ENCODE results near the gene H2BK1. TPM values are rescaled to one million over a fixed set of nuclear protein-coding genes. Genes with fewer than 3 reads are reported as not detected.

Gene H2BK1
- total RNA-seq, 2 experiments from 2014 or later: 0.76 TPM; not detected in 1

GRCh38 chr7:151174246-151175046 lies 35.8 kb downstream of the H2BK1 start:
- peaks cover 30% of the 10 kb centered on the region for H3K27me3 Mint-ChIP-seq (ENCODE audit: low read depth)
- no peak overlapping the region for H3K4me3 Mint-ChIP-seq
- DNase-seq: peak; percentile 36
- H3K4me1 Mint-ChIP-seq (ENCODE audit: low read depth): peaks cover 8% of the 10 kb centered on the region
- no peaks in the 10 kb centered on the region for H3K9me3 Mint-ChIP-seq (ENCODE audit: insufficient read depth)
- ATAC-seq: no peak
- CTCF ChIA-PET: interaction anchor here (0.7 to 1.1 kb wide), 3 partner anchors 51 to 70 kb away, joined by 3 read pairs; no protein-coding TSS in a partner anchor
- H3K27ac Mint-ChIP-seq: no peak overlapping the region
- POLR2A ChIA-PET: interaction anchor here (0.6 kb wide), 1 partner anchor 8 kb away, joined by 3 read pairs; no protein-coding TSS in a partner anchor
- H3K36me3 Mint-ChIP-seq (ENCODE audit: low read depth): no peaks in the 10 kb centered on the region

- Mint-ChIP-seq H3K36me3 (ENCODE audit: low read depth) (no peaks in the 10 kb centered on the region), H3K9me3 (ENCODE audit: insufficient read depth) (no peaks in the 10 kb centered on the region), H3K4me1 (ENCODE audit: low read depth) (peaks cover 9% of the 10 kb centered on the region), H3K27ac (no peak overlapping the region), H3K27me3 (ENCODE audit: low read depth) (peaks cover 38% of the 10 kb centered on the region), H3K4me3 (no peak overlapping the region)
- ChIA-PET CTCF (interaction anchor here (0.6 to 1.0 kb wide), 2 partner anchors 34 to 816 kb away, joined by 3 read pairs; no protein-coding TSS in a partner anchor), POLR2A (no interaction called here)
- ATAC-seq (no peak), DNase-seq (no peak)
Observed at GRCh38 chr7:151173386-151174245, 36.7 kb downstream of the H2BK1 start.

GRCh38 chr7:151172273-151173141 lies 37.8 kb downstream of the H2BK1 start:
- peaks cover 43% of the 10 kb centered on the region for H3K27me3 Mint-ChIP-seq (ENCODE audit: low read depth)
- peaks cover 13% of the 10 kb centered on the region for H3K4me1 Mint-ChIP-seq (ENCODE audit: low read depth)
- peak; percentile 83 for DNase-seq
- POLR2A ChIA-PET: no interaction called here
- peak; percentile 74 for ATAC-seq
- no peaks in the 10 kb centered on the region for H3K36me3 Mint-ChIP-seq (ENCODE audit: low read depth)
- no peaks in the 10 kb centered on the region for H3K9me3 Mint-ChIP-seq (ENCODE audit: insufficient read depth)
- H3K27ac Mint-ChIP-seq: no peak overlapping the region
- CTCF ChIA-PET: interaction anchor here (0.6 to 1.3 kb wide), 12 partner anchors 9 to 815 kb away, joined by 3 to 12 read pairs (median 4); no protein-coding TSS in a partner anchor
- H3K4me3 Mint-ChIP-seq: no peak overlapping the region

- peak overlapping the region; percentile 5 for H3K4me3 Mint-ChIP-seq
- H3K4me1 Mint-ChIP-seq (ENCODE audit: low read depth): peaks cover 13% of the 10 kb centered on the region
- CTCF ChIA-PET: interaction anchor here (1.2 to 2.8 kb wide), 6 partner anchors 11 to 94 kb away, joined by 3 to 18 read pairs (median 4); no protein-coding TSS in a partner anchor
- DNase-seq: no peak
- H3K9me3 Mint-ChIP-seq (ENCODE audit: insufficient read depth): no peaks in the 10 kb centered on the region
- POLR2A ChIA-PET: no interaction called here
- H3K36me3 Mint-ChIP-seq (ENCODE audit: low read depth): no peaks in the 10 kb centered on the region
- ATAC-seq: no peak
- H3K27ac Mint-ChIP-seq: no peak overlapping the region
- peaks cover 51% of the 10 kb centered on the region for H3K27me3 Mint-ChIP-seq (ENCODE audit: low read depth)
Observed at GRCh38 chr7:151168787-151169162, 41.5 kb downstream of the H2BK1 start.

DNA sequence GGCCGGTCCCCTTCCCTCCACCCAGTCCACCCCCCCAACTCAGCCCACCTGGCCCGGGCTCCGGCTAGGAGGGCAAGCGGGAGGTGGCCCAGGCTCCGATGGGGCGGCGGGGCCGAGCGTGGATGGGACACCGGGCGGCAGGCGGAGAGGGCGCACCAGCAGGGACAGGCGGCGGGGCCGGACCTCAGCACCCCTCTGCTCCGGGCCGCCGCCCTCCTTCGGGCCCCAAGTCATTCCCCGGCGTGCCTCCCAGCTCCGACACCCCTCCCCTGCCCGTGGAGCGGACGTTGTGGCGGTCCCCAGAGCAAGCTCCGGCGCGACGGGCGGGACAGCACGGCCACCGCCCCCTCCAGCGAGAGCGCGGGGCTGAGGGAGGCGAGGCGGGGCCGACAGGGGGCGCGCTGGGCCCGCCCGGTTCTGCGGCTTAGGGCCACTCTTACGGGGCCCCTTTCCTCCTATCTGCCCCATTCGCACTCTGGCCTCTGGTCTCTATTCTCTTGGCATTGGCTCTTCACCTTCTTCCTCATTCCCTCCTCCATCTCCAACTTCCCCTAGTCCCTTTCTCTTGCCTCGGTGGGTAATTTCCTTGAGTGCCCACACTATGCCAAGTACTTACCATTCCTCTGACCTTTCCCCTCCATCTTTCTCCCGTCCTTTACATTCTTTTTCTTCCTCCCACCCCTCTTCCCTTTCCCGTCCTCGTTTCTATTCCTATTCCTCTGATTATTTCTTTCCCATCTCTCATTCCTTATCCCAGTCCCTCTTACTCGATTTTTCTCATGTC lies 42.1 kb downstream of the H2BK1 start:
- Mint-ChIP-seq H3K27ac (no peak overlapping the region), H3K27me3 (ENCODE audit: low read depth) (peaks cover 48% of the 10 kb centered on the region), H3K9me3 (ENCODE audit: insufficient read depth) (no peaks in the 10 kb centered on the region), H3K4me3 (peak overlapping the region; percentile 5), H3K4me1 (ENCODE audit: low read depth) (peaks cover 13% of the 10 kb centered on the region), H3K36me3 (ENCODE audit: low read depth) (no peaks in the 10 kb centered on the region)
- POLR2A ChIA-PET: no interaction called here
- peak; percentile 68 for DNase-seq
- peak; percentile 83 for ATAC-seq
- CTCF ChIA-PET: interaction anchor here (0.9 to 2.8 kb wide), 8 partner anchors 11 to 95 kb away, joined by 3 to 18 read pairs (median 3); no protein-coding TSS in a partner anchor

DNA sequence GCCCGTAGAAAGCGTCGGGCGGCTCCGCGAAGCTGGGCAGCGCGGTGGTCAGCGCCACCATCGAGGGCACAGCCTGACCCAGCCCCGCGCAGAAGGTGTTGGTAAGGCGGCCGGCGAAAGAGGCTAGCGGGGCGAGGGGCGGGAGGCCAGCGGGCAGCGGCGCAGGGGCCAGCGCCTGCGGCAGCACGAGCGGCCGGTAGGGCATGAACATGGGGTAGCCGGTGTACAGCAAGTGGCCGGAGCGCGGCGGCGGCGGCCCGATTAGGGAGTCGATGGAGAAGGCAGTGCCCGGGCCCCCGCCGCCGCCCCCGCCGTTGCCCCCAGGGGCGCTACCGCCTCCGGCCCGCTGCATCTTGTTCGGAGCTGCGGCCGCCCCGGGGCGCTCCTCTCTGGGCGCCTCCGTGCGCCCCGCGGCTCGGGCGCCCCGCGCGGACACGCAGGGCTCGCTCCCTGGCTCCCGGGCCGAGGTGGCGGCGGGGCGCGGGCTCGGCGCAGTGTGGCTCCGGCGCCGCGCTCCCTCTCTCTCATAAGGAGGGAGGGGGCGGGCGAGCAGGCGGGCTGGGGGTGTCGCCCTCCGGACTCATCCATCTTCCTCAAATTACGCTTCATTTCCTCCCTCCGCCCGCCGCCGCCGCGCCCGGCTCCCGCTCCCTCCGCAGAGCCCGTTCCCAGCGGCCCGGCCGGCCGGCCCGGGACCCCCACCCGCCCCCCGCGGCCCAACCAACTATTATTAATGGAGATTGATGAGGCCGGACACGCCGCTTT lies 42.9 kb downstream of the H2BK1 start, which contains the start of gene GBX1:
GBX1 (minus strand) TSS at position 498 of the 765 bp plus-strand sequence; CDS start at position 352, 146 bp downstream.
- DNase-seq: no peak
- no peaks in the 10 kb centered on the region for H3K36me3 Mint-ChIP-seq (ENCODE audit: low read depth)
- peak; percentile 45 for ATAC-seq
- H3K9me3 Mint-ChIP-seq (ENCODE audit: insufficient read depth): no peaks in the 10 kb centered on the region
- H3K27me3 Mint-ChIP-seq (ENCODE audit: low read depth): peaks cover 41% of the 10 kb centered on the region
- H3K4me3 Mint-ChIP-seq: peak within 1 kb of the TSS; percentile 5
- no peak within 1 kb of the TSS for H3K27ac Mint-ChIP-seq
- POLR2A ChIA-PET: no interaction called here
- CTCF ChIA-PET: interaction anchor here (0.9 to 2.8 kb wide), 10 partner anchors 10 to 95 kb away, joined by 3 to 18 read pairs (median 3); no protein-coding TSS in a partner anchor
- H3K4me1 Mint-ChIP-seq (ENCODE audit: low read depth): peaks cover 8% of the 10 kb centered on the region

GRCh38 chr7:151166629-151167196 lies 43.6 kb downstream of the H2BK1 start:
- CTCF ChIA-PET: interaction anchor here (0.6 to 3.5 kb wide), 11 partner anchors 10 to 145 kb away, joined by 3 to 16 read pairs (median 3); no protein-coding TSS in a partner anchor
- Mint-ChIP-seq H3K27me3 (ENCODE audit: low read depth) (peaks cover 35% of the 10 kb centered on the region), H3K36me3 (ENCODE audit: low read depth) (no peaks in the 10 kb centered on the region), H3K27ac (no peak overlapping the region), H3K4me3 (no peak overlapping the region), H3K4me1 (ENCODE audit: low read depth) (peaks cover 5% of the 10 kb centered on the region), H3K9me3 (ENCODE audit: insufficient read depth) (no peaks in the 10 kb centered on the region)
- no peak for DNase-seq
- POLR2A ChIA-PET: interaction anchor here (0.6 to 0.7 kb wide), 3 partner anchors 68 to 1389 kb away, joined by 3 to 5 read pairs (median 3); no protein-coding TSS in a partner anchor
- ATAC-seq: no peak

DNA sequence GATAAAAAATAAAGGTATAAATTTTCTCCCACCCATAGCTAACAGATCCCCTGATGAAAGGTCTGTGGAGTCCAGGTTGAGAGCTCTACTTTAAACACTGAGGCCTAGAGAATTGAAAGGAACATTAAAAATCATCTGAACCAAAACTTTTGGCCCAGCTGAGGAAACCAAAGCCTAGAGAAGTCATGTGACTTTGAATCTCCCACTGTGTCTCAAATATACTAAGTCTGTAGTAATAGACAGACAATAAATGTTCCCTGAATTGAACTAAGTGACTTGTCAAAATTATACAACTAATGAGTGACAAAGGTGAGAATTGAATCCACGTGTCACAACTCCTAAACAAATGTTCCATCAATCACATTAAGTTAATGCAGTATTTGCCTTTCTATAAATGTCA lies 48.5 kb downstream of the H2BK1 start:
- Mint-ChIP-seq H3K9me3 (ENCODE audit: insufficient read depth) (no peaks in the 10 kb centered on the region), H3K4me3 (no peak overlapping the region), H3K4me1 (ENCODE audit: low read depth) (no peaks in the 10 kb centered on the region), H3K36me3 (ENCODE audit: low read depth) (no peaks in the 10 kb centered on the region), H3K27ac (no peak overlapping the region), H3K27me3 (ENCODE audit: low read depth) (peaks cover 18% of the 10 kb centered on the region)
- no peak for DNase-seq
- ATAC-seq: no peak
- ChIA-PET POLR2A (no interaction called here), CTCF (interaction anchor here (1.5 to 1.9 kb wide), 3 partner anchors 10 to 51 kb away, joined by 6 to 8 read pairs (median 7); no protein-coding TSS in a partner anchor)
